ENCODE data around the gene DAPK2. TPM values are rescaled to one million over a fixed set of nuclear protein-coding genes. Genes with fewer than 3 reads are reported as not detected.

Gene DAPK2
- total RNA-seq, 2 donors from 2014 or later: 72.5 to 94.9 TPM

GRCh38 chr15:64034519-64034918 is 11.8 kb downstream of the DAPK2 start:
- DNase-seq: no peak
- intact Hi-C loops (cut with DNase I): no loop called here
- no peak for ATAC-seq

DNA sequence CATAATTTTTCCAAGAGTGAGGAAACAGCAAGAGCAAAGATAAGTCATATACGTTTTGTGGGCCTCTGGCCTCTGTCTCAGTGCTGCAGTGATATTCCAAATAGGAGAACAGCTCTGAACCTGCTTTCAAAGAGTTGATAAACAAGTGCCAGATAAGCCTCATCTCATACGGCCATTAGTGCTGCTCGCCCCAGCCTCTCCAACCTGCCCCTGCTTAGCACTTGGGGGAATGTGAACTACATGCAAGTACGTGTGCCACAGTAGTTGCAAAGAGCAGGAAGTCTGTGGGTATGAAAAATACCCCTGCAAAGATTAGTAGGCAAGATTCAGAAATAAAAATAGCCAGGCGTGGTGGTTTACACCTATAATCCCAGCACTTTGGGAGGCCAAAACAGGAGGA is 14.0 kb downstream of the DAPK2 start:
- ATAC-seq (peak in 1 of 2 donors; percentile 33), DNase-seq (no peak)
- intact Hi-C loops (cut with DNase I): no loop called here

- intact Hi-C loops (cut with DNase I): no loop called here
- ATAC-seq (no peak), DNase-seq (no peak)
These were observed 16.2 kb downstream of the DAPK2 start for GRCh38 chr15:64030123-64030522.

DNA sequence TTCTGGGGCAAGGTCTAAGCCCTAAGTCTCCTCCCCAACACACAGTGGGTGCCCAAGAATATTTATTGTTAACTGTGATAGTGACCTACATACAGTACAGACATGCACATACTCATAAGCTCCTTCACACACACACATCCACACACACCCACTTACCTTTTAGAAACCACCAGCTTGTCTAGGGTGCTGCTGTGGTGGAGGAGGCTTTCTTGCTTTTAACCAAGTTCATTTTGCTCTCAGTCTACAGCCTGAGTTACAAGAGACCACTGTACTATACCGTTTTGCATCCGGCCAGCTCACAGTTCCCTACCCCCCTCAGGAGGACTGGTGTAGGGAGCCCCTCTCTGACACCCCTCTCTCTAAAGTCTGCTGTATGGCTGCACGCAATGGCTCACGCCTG is 16.7 kb downstream of the DAPK2 start:
- intact Hi-C loops (cut with DNase I): no loop called here
- no peak for ATAC-seq
- no peak for DNase-seq

GRCh38 chr15:64029110-64029509 is 17.2 kb downstream of the DAPK2 start:
- no peak for ATAC-seq
- DNase-seq: no peak
- intact Hi-C loops (cut with DNase I): no loop called here

DNA sequence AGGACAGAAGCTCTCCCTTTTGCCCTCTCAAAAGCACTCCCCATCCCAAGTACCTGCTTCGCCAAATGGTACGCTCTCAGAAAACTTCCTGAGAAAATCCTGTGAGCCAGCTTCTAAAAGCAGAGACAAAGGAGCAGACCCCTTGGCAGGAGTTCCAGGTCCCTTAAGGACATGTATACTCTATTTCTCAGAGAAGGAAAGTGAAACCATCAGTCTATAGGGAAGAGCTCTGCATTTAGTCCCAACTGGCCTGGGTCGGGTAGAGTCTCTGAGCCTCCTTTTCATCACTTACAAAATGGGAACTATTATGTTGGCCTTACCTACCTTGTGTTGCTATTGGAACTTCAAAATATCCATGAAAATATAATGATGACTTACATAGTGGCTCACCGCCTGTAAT is 19.7 kb downstream of the DAPK2 start:
- intact Hi-C loops (cut with DNase I): no loop called here
- no peak for ATAC-seq
- DNase-seq: no peak

DNA sequence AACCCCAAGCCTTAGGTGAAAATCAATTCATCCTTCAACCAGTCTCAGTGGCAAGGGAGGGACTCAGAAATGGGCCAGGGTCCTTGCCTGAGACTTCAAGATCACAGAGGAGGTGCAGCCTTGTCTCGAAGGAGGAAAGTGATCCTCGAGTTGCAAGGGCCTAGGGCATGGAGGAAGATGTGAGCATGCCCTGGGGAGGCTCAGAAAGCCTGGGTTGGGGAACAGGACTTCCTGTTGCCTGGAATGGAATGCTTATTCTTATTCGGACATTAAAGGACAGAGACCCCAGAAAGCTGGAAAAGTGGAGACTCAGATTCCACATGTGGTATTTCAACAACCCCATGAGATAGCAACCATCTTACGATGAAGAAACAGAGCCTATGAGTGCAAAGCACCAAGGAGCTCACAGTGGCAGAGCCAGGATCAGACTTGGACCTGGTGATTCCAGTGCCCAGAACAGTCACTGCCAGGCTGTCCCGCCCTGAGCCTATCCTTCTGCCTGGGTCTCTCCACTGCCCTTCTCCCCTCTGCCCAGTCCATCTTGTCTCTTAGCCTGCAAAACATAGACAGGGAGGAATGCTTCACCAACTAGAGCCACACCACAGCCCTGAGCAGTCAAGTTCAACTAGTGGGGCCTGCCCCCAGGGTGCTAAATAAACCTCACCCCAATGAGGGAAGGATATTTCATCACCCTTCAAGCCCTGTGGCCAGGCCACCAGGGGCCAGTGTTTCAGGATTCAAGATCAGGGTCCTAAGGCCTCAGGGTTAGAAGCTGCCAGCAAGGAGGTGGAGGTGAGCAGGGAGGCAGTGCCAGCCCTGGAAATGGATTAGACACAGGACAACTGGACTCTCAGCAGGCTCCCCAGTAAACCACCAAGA is 21.9 kb downstream of the DAPK2 start:
- no peak for DNase-seq
- peak in 1 of 2 donors; percentile 6 for ATAC-seq
- intact Hi-C loops (cut with DNase I): no loop called here

- DNase-seq: no peak
- no peak for ATAC-seq
- intact Hi-C loops (cut with DNase I): no loop called here
These were observed 23.1 kb downstream of the DAPK2 start for GRCh38 chr15:64023220-64023619.

- DNase-seq (no peak), ATAC-seq (no peak)
- intact Hi-C loops (cut with DNase I): no loop called here
These were observed 23.7 kb downstream of the DAPK2 start for GRCh38 chr15:64022571-64022970.

GRCh38 chr15:64019764-64020163 is 26.5 kb downstream of the DAPK2 start:
- ATAC-seq (peak; percentile 71 to 76), DNase-seq (peak; percentile 45)
- intact Hi-C loops (cut with DNase I): no loop called here

- no peak for ATAC-seq
- no peak for DNase-seq
- intact Hi-C loops (cut with DNase I): no loop called here
These were observed 28.6 kb downstream of the DAPK2 start for GRCh38 chr15:64017591-64018163.

DNA sequence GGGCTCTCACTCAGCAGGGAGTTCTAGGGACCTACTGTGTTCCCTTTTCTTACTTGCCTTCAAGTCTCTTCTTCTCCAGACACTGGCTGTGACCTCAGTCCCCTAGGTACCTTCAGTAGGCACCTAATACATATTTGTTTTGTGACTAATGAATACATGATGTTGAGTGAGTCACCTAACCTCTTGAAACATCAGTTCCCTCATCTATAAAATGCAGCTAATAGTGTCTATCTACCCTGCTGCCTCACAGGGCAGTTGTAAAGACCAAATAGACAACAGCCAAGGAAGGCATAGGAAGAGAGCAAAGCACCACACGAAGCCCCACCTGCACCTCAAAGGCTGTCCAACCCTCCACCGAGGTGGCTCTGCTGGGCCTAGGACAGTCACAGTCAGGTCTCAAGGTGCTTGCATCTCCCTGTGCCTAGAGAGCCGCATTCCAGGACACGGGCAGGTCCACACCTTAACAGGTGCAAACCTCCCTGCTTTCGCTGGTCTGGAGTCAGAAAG is 29.1 kb downstream of the DAPK2 start:
- no peak for ATAC-seq
- intact Hi-C loops (cut with DNase I): no loop called here
- DNase-seq: no peak

- ATAC-seq (no peak), DNase-seq (no peak)
- intact Hi-C loops (cut with DNase I): no loop called here
These were observed 30.0 kb downstream of the DAPK2 start for GRCh38 chr15:64016257-64016656.

- ATAC-seq: peak; percentile 59 to 80
These were observed 31.3 kb downstream of the DAPK2 start for GRCh38 chr15:64014995-64015394.

DNA sequence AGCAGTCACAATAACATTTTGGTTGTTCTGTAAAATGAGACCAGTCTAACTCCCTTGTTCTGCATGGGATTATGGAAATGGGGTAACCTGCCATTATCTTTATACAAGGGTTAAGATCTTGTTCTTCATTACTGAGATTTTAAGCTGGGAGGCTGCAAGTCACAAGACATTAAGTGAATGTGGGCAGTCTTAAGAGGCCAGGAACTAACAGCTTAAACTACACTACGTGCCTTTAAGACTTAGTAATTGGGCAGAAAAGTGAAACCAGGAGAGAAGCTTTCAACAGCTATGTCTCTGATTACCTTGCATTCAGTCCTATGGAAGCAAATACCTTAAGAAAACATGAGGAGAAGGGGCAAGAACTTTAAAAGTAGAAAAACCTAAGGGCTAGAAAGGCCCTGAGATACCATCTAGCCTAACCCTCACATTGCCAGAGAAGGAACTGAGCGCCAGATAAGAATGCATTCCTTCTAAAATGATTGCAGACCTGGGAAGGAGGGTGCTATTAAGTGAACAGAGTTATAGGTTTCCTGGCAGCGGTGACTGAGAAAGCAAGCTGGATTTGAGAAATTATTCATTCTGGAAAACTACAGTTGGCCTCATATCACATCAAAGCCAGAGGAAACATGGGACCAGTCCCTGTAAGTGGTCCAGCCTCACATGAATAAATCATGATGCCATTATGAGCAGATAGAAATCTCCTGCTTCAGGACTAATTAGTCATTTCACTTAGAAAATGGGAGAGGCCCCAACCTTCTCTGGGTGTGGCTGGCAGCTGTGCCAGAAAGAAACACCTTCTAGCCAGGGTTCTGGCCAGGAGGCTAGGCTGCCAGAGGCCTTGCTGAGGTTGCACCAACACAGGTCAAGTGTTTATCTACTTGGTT is 32.9 kb downstream of the DAPK2 start:
- intact Hi-C loops (cut with DNase I): no loop called here
- ATAC-seq (peak in 1 of 2 donors; percentile 31), DNase-seq (no peak)

More at GRCh38 chr15:64014995-64015394, 31.3 kb downstream of the DAPK2 start:
- DNase-seq: peak; percentile 53
- intact Hi-C loops (cut with DNase I): no loop called here

GRCh38 chr15:64011736-64012135 is 34.5 kb downstream of the DAPK2 start:
- DNase-seq (no peak), ATAC-seq (no peak)
- intact Hi-C loops (cut with DNase I): no loop called here

GRCh38 chr15:64010719-64011118 is 35.6 kb downstream of the DAPK2 start:
- intact Hi-C loops (cut with DNase I): no loop called here
- ATAC-seq (peak; percentile 60 to 72), DNase-seq (peak; percentile 66)

DNA sequence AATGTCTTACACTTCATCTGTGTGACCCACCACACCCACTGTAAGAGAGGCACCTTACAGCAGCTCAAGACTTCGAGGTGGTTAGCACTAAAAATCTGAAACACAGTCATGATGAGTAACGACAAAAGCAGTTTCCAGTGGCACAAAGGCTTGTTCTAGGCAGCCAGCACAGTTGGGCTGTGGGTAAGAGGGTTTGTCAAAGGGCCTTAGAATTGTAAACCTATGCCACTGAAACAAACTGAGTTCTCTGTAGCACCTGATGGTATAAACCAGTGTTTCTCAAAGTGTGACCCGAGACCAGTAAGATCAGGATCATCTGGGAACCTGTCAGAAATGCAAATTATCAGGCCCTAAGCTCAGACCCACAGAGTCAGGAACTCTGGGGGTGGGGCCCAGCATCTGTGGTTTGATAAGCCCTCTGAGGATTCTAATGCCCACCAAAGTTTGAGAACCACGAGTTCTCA is 36.5 kb downstream of the DAPK2 start:
- ATAC-seq: peak; percentile 2 to 17
- DNase-seq: no peak
- intact Hi-C loops (cut with DNase I): no loop called here

DNA sequence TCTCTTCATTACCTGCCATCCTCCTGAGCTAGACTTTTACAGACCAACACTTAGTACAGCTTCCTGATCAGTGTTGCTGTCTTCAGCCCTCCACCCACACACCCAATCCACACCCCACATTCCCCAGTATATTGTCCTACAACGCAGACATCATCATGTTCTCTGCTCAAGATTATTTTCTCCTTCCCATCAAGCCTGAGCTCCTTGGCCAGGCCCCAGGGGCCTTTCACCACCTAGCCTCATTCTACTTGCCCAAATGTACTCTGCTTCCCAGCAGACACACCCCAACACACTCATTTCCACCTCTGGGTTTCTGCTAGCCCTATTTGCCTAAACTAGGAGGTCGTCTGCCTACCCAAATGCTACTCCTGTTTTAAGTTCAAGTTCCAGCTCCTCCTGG is 37.0 kb downstream of the DAPK2 start:
- intact Hi-C loops (cut with DNase I): no loop called here
- ATAC-seq (peak; percentile 54 to 70), DNase-seq (peak; percentile 52)

- DNase-seq (no peak), ATAC-seq (no peak)
- intact Hi-C loops (cut with DNase I): no loop called here
These were observed 38.1 kb downstream of the DAPK2 start for GRCh38 chr15:64008177-64008576.
